ENCODE measurements around the gene SCUBE1. TPM values are rescaled to one million over a fixed set of nuclear protein-coding genes. Genes with fewer than 3 reads are reported as not detected.

SCUBE1 gene
- total RNA-seq, 5 donors from 2014 or later (not counting 1 experiment from before 2014, with no cell fraction given): 0.03 to 0.10 TPM; not detected in 3

DNA sequence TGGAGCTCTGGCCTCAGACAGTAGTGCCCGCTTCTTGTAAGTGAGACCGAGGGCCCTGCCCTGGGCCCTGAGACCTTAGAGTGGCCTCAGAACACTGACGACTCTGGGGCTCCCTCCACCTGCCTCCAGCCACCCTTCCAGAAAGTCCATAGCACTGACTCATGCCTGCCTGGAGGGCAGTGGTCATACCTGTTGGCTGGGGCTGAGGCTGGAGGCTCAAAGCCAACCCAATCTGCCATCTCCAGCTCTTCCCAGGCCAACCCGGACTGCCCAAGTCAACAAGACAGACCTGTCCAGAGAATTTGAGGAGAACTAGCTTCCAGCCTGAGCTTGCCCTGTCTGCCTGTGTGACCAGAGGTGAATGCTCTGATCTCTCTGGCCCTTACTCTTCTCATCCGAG lies 89.3 kb downstream of the SCUBE1 start:
- ChIA-PET CTCF (no interaction called here), POLR2A (no interaction called here)
- DNase-seq: no peak
- 92% methylated on average over 5 of the region's 5 CpGs for WGBS (ENCODE audit: insufficient coverage)
- Mint-ChIP-seq H3K4me1 (peaks cover 14 to 16% (median 15%) of the 10 kb centered on the region in 3 donors), H3K4me3 (no peak overlapping the region), H3K27ac (no peak overlapping the region), H3K36me3 (no peaks in the 10 kb centered on the region), H3K27me3 (peaks cover 5 to 11% of the 10 kb centered on the region in 2 donors), H3K9me3 (no peaks in the 10 kb centered on the region)
- no peak for ATAC-seq (replicated peaks in 1 of 4)
- no peak overlapping the region for H3K27ac ChIP-seq (ENCODE audit: low read length)
- peaks cover 0 to 16% of the 10 kb centered on the region in 2 experiments for H3K4me1 ChIP-seq (ENCODE audit: control insufficient read depth in 1 of 2, extremely low read depth in 1 of 2, insufficient read depth in 2 of 2, low read length in 2 of 2)
- H3K27me3 ChIP-seq (replicated peaks in 1 of 2; ENCODE audit: control insufficient read depth in 2 of 2, extremely low read depth in 1 of 2, insufficient read depth in 2 of 2, low read length in 1 of 2): peaks cover 0 to 29% of the 10 kb centered on the region in 2 experiments
- no peaks in the 10 kb centered on the region for H3K36me3 ChIP-seq (ENCODE audit: control insufficient read depth in 2 of 2, extremely low read depth in 1 of 2, insufficient read depth in 1 of 2, low read length in 1 of 2)
- no peak overlapping the region for H3K4me3 ChIP-seq (ENCODE audit: control insufficient read depth in 1 of 2, extremely low read depth in 1 of 2, low read length in 1 of 2)
- H3K9me3 ChIP-seq: no peaks in the 10 kb centered on the region

DNA sequence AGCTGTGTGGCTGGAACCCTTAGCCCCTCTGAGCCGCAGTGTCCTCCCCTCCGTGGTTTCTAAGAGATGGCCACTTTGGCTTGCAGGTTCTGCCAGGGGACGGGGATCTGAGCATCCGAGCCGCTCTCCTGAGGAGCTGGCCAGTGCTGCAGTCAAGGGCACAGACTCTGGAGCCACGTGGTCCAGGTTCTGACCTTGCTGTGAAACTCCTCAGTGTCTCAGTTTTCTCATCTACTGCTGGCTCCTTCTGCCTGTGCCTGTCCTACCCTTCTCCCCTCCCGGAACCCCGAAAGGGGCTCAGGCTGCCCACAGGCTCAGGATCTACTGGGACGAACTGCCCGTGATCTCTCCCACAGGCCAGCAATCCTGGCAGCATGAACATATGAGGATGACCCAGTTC lies 90.9 kb downstream of the SCUBE1 start:
- H3K27ac ChIP-seq (ENCODE audit: low read length): no peak overlapping the region
- Mint-ChIP-seq H3K4me3 (no peak overlapping the region), H3K9me3 (no peaks in the 10 kb centered on the region), H3K27ac (no peak overlapping the region), H3K36me3 (no peaks in the 10 kb centered on the region), H3K27me3 (peaks cover 2 to 11% of the 10 kb centered on the region in 2 donors), H3K4me1 (peaks cover 13 to 15% (median 14%) of the 10 kb centered on the region in 3 donors)
- peaks cover 0 to 9% of the 10 kb centered on the region in 2 experiments for H3K4me1 ChIP-seq (ENCODE audit: control insufficient read depth in 1 of 2, extremely low read depth in 1 of 2, insufficient read depth in 2 of 2, low read length in 2 of 2)
- no peaks in the 10 kb centered on the region for H3K9me3 ChIP-seq
- H3K27me3 ChIP-seq (replicated peaks in 1 of 2; ENCODE audit: control insufficient read depth in 2 of 2, extremely low read depth in 1 of 2, insufficient read depth in 2 of 2, low read length in 1 of 2): peaks cover 0 to 19% of the 10 kb centered on the region in 2 experiments
- H3K36me3 ChIP-seq (ENCODE audit: control insufficient read depth in 2 of 2, extremely low read depth in 1 of 2, insufficient read depth in 1 of 2, low read length in 1 of 2): no peaks in the 10 kb centered on the region
- WGBS (ENCODE audit: insufficient coverage): 81% methylated on average over 8 of the region's 10 CpGs
- ChIA-PET CTCF (no interaction called here), POLR2A (no interaction called here)
- ATAC-seq (replicated peaks in 1 of 4): no peak
- no peak for DNase-seq
- H3K4me3 ChIP-seq (ENCODE audit: control insufficient read depth in 1 of 2, extremely low read depth in 1 of 2, low read length in 1 of 2): no peak overlapping the region

DNA sequence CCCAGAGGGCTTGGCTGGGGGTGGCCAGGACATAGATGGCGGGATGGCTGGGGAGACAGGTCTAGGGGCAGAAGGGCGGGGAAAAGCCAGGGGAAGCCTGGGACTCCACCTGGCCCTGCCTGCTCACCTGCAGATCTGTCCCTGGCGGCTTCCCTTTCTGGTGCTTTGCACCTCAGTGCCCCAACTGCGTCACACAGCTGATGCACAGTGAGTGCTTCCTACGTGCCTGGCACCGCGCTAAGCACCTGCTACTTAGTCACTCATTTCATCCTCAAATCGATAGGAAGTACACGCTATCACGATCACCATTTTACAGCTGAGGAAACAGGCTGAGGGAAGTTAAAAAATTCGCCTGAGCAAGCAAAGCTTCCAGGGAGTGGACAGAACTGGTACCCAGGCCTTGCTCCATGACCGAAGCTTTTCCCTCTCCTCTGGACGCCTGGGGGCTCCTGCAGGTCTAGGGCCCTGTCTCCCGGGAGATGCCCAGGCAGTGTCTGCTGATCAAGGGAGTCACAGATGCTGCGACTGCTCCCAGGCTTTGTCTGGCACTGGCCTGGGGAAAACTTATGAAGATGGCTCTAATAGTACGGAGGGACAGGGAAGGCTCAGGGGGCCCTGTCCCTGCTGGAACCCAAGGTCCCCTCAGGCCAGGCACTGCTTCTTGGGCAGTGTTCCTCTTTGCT lies 93.2 kb downstream of the SCUBE1 start:
- Mint-ChIP-seq H3K9me3 (no peaks in the 10 kb centered on the region), H3K27me3 (peaks cover 1 to 3% of the 10 kb centered on the region in 2 donors), H3K4me3 (no peak overlapping the region), H3K27ac (peak overlapping the region in 1 of 2 donors; percentile 6), H3K36me3 (no peaks in the 10 kb centered on the region), H3K4me1 (no peaks in the 10 kb centered on the region)
- ChIA-PET POLR2A (interaction anchor here in 1 of 2 donors (0.5 kb wide), 1 partner anchor 684 kb away, joined by 5 read pairs; no protein-coding TSS in a partner anchor), CTCF (no interaction called here)
- Histone ChIP-seq H3K27me3 (replicated peaks in 1 of 2; ENCODE audit: control insufficient read depth in 2 of 2, extremely low read depth in 1 of 2, insufficient read depth in 2 of 2, low read length in 1 of 2) (peaks cover 0 to 22% of the 10 kb centered on the region in 2 experiments), H3K27ac (ENCODE audit: low read length) (no peak overlapping the region), H3K4me3 (ENCODE audit: control insufficient read depth in 1 of 2, extremely low read depth in 1 of 2, low read length in 1 of 2) (no peak overlapping the region), H3K9me3 (no peaks in the 10 kb centered on the region), H3K4me1 (ENCODE audit: control insufficient read depth in 1 of 2, extremely low read depth in 1 of 2, insufficient read depth in 2 of 2, low read length in 2 of 2) (no peaks in the 10 kb centered on the region), H3K36me3 (ENCODE audit: control insufficient read depth in 2 of 2, extremely low read depth in 1 of 2, insufficient read depth in 1 of 2, low read length in 1 of 2) (no peaks in the 10 kb centered on the region)
- no peak for DNase-seq
- no peak for ATAC-seq (replicated peaks in 1 of 4)
- 89% methylated on average over 11 of the region's 16 CpGs for WGBS (ENCODE audit: insufficient coverage)

GRCh38 chr22:43247546-43248260 lies 95.5 kb downstream of the SCUBE1 start:
- CTCF ChIA-PET: no interaction called here
- WGBS (ENCODE audit: insufficient coverage): 74% methylated on average over 10 of the region's 10 CpGs

GRCh38 chr22:43246188-43246587 lies 97.0 kb downstream of the SCUBE1 start:
- ChIA-PET CTCF (no interaction called here), POLR2A (no interaction called here)

More at GRCh38 chr22:43247546-43248260, 95.5 kb downstream of the SCUBE1 start:
- Histone ChIP-seq H3K4me3 (ENCODE audit: control insufficient read depth in 1 of 2, extremely low read depth in 1 of 2, low read length in 1 of 2) (no peak overlapping the region), H3K9me3 (no peaks in the 10 kb centered on the region), H3K36me3 (ENCODE audit: control insufficient read depth in 2 of 2, extremely low read depth in 1 of 2, insufficient read depth in 1 of 2, low read length in 1 of 2) (no peaks in the 10 kb centered on the region), H3K27ac (ENCODE audit: low read length) (no peak overlapping the region), H3K4me1 (ENCODE audit: control insufficient read depth in 1 of 2, extremely low read depth in 1 of 2, insufficient read depth in 2 of 2, low read length in 2 of 2) (no peaks in the 10 kb centered on the region), H3K27me3 (replicated peaks in 1 of 2; ENCODE audit: control insufficient read depth in 2 of 2, extremely low read depth in 1 of 2, insufficient read depth in 2 of 2, low read length in 1 of 2) (peaks cover 0 to 17% of the 10 kb centered on the region in 2 experiments)
- no peaks in the 10 kb centered on the region for H3K4me1 Mint-ChIP-seq
- POLR2A ChIA-PET: no interaction called here
- no peak for ATAC-seq (replicated peaks in 1 of 4)
- no peak for DNase-seq
- H3K36me3 Mint-ChIP-seq: no peaks in the 10 kb centered on the region
- no peak overlapping the region for H3K27ac Mint-ChIP-seq
- H3K4me3 Mint-ChIP-seq: no peak overlapping the region
- no peaks in the 10 kb centered on the region for H3K27me3 Mint-ChIP-seq
- H3K9me3 Mint-ChIP-seq: no peaks in the 10 kb centered on the region

GRCh38 chr22:43245717-43246116 lies 97.5 kb downstream of the SCUBE1 start:
- Mint-ChIP-seq H3K4me3 (no peak overlapping the region), H3K27me3 (no peaks in the 10 kb centered on the region), H3K4me1 (no peaks in the 10 kb centered on the region), H3K9me3 (no peaks in the 10 kb centered on the region), H3K27ac (no peak overlapping the region), H3K36me3 (no peaks in the 10 kb centered on the region)
- H3K4me3 ChIP-seq (ENCODE audit: control insufficient read depth in 1 of 2, extremely low read depth in 1 of 2, low read length in 1 of 2): no peak overlapping the region
- H3K36me3 ChIP-seq (ENCODE audit: control insufficient read depth in 2 of 2, extremely low read depth in 1 of 2, insufficient read depth in 1 of 2, low read length in 1 of 2): no peaks in the 10 kb centered on the region
- WGBS (ENCODE audit: insufficient coverage): 71% methylated on average over 5 of the region's 10 CpGs
- no peak for ATAC-seq (replicated peaks in 1 of 4)
- no peaks in the 10 kb centered on the region for H3K9me3 ChIP-seq
- POLR2A ChIA-PET: no interaction called here
- H3K27me3 ChIP-seq (replicated peaks in 1 of 2; ENCODE audit: control insufficient read depth in 2 of 2, extremely low read depth in 1 of 2, insufficient read depth in 2 of 2, low read length in 1 of 2): peaks cover 0 to 14% of the 10 kb centered on the region in 2 experiments
- no peaks in the 10 kb centered on the region for H3K4me1 ChIP-seq (ENCODE audit: control insufficient read depth in 1 of 2, extremely low read depth in 1 of 2, insufficient read depth in 2 of 2, low read length in 2 of 2)
- CTCF ChIA-PET: no interaction called here
- H3K27ac ChIP-seq (ENCODE audit: low read length): no peak overlapping the region
- DNase-seq: no peak

More at GRCh38 chr22:43246188-43246587, 97.0 kb downstream of the SCUBE1 start:
- no peaks in the 10 kb centered on the region for H3K9me3 Mint-ChIP-seq
- no peaks in the 10 kb centered on the region for H3K36me3 ChIP-seq (ENCODE audit: control insufficient read depth in 2 of 2, extremely low read depth in 1 of 2, insufficient read depth in 1 of 2, low read length in 1 of 2)
- H3K9me3 ChIP-seq: no peaks in the 10 kb centered on the region
- no peaks in the 10 kb centered on the region for H3K36me3 Mint-ChIP-seq
- H3K27me3 Mint-ChIP-seq: no peaks in the 10 kb centered on the region
- no peaks in the 10 kb centered on the region for H3K4me1 Mint-ChIP-seq
- no peak for DNase-seq
- no peak overlapping the region for H3K27ac ChIP-seq (ENCODE audit: low read length)
- H3K27me3 ChIP-seq (replicated peaks in 1 of 2; ENCODE audit: control insufficient read depth in 2 of 2, extremely low read depth in 1 of 2, insufficient read depth in 2 of 2, low read length in 1 of 2): peaks cover 0 to 15% of the 10 kb centered on the region in 2 experiments
- H3K4me1 ChIP-seq (ENCODE audit: control insufficient read depth in 1 of 2, extremely low read depth in 1 of 2, insufficient read depth in 2 of 2, low read length in 2 of 2): no peaks in the 10 kb centered on the region
- no peak overlapping the region for H3K4me3 Mint-ChIP-seq
- no peak overlapping the region for H3K27ac Mint-ChIP-seq
- ATAC-seq (replicated peaks in 1 of 4): no peak
- H3K4me3 ChIP-seq (ENCODE audit: control insufficient read depth in 1 of 2, extremely low read depth in 1 of 2, low read length in 1 of 2): no peak overlapping the region
- WGBS (ENCODE audit: insufficient coverage): 33% methylated on average over 4 of the region's 4 CpGs

Data from T-cell (primary cell).